Fibroblast of lung (primary cell): ENCODE results near the gene SLC22A4. TPM values are rescaled to one million over a fixed set of nuclear protein-coding genes. Genes with fewer than 3 reads are reported as not detected.

ENCODE experiments used
- DNase-seq, 2 donors: peaks; one replicate each; pipeline versions ENCODE4 v3.0.0 to v3.0.0-alpha.2; 2010; ENCODE audit warnings: low read depth in 2 of 2
- H2AFZ ChIP-seq: 2 replicates; pipeline ENCODE4 v1.5.1; 2012; ENCODE audit warnings: low read length, control low read depth, inconsistent platforms
- H3K27ac ChIP-seq: 2 replicates; pipeline ENCODE4 v1.5.1; 2011; ENCODE audit warnings: low read length, control low read depth; ENCODE audit not compliant: insufficient read depth
- H3K27me3 ChIP-seq: 2 replicates; pipeline ENCODE4 v1.5.1; 2011; ENCODE audit warnings: mild to moderate bottlenecking, low read length; ENCODE audit not compliant: control insufficient read depth, insufficient read depth
- H3K36me3 ChIP-seq: 2 replicates; pipeline ENCODE4 v1.5.1; 2011; ENCODE audit warnings: low read length; ENCODE audit not compliant: control insufficient read depth, insufficient read depth
- H3K4me1 ChIP-seq: 2 replicates; pipeline ENCODE4 v1.5.1; 2011; ENCODE audit warnings: low read length; ENCODE audit not compliant: control insufficient read depth, insufficient read depth; ENCODE audit errors: extremely low read depth
- H3K4me2 ChIP-seq: 2 replicates; pipeline ENCODE4 v1.5.1; 2011; ENCODE audit warnings: low read length, control low read depth; ENCODE audit not compliant: insufficient read depth; ENCODE audit errors: extremely low read depth
- H3K4me3 ChIP-seq, 4 experiments: fragments of 200-600 bp in 1 of 4; sonication (generic) in 1 of 4; replicated peaks in 1 of 4; 2 replicates each; pipeline ENCODE4 v1.5.1; 2011 to 2016; ENCODE audit warnings: low read length in 4 of 4, low read depth in 3 of 4, mild to moderate bottlenecking in 3 of 4, control low read depth in 2 of 4, inconsistent platforms in 1 of 4, mixed read lengths in 1 of 4; ENCODE audit not compliant: insufficient read depth in 1 of 4; ENCODE audit errors: control extremely low read depth in 1 of 4
- H3K79me2 ChIP-seq: 2 replicates; pipeline ENCODE4 v1.5.1; 2012; ENCODE audit warnings: mild to moderate bottlenecking, low read length, inconsistent platforms; ENCODE audit not compliant: control insufficient read depth, insufficient read depth
- H3K9ac ChIP-seq: 2 replicates; pipeline ENCODE4 v1.5.1; 2011; ENCODE audit warnings: mild to moderate bottlenecking, low read length, control low read depth; ENCODE audit not compliant: insufficient read depth
- H3K9me3 ChIP-seq: 2 replicates; pipeline ENCODE4 v1.5.1; 2012; ENCODE audit warnings: low read depth, low read length; ENCODE audit not compliant: control insufficient read depth, insufficient read depth
- H4K20me1 ChIP-seq: 2 replicates; pipeline ENCODE4 v1.5.1; 2011; ENCODE audit warnings: low read length; ENCODE audit not compliant: control insufficient read depth, insufficient read depth; ENCODE audit errors: extremely low read depth
- CTCF ChIP-seq, 2 donors: IDR thresholded peaks in 1 of 2; conservative IDR thresholded peaks in 1 of 2; 1 replicate in 1 of 2; 2 replicates in 1 of 2; pipeline ENCODE4 v1.5.1; 2011 to 2012; ENCODE audit warnings: low read length in 2 of 2, control low read depth in 1 of 2, inconsistent platforms in 1 of 2, low read depth in 1 of 2, mild to moderate bottlenecking in 1 of 2
- EZH2 ChIP-seq: IDR thresholded peaks from 2 replicates; pipeline ENCODE4 v1.5.1; 2012; ENCODE audit warnings: low read length, control low read depth, mild to moderate bottlenecking; ENCODE audit errors: missing control alignments
- polyA plus RNA-seq, 2 donors: library from polyadenylated mRNA; depleted of rRNA in 1 of 2; stranded (reverse) in 1 of 2; unstranded in 1 of 2; fragments of >200 nt; gene quantifications; 2 replicates each; pipeline ENCODE4 v1.2.1, GENCODE V29; 2011 to 2012; ENCODE audit warnings: missing spikeins in 1 of 2
- total RNA-seq: library from RNA; depleted of rRNA; stranded (reverse); fragments of >200 nt; gene quantifications from 2 replicates; pipeline ENCODE4 v1.2.1, GENCODE V29; 2014

The SLC22A4 gene
- total and polyA plus RNA-seq, 2 donors (not counting 1 experiment from before 2014, with no cell fraction given): 1.1 to 4.1 TPM

- H3K4me1 ChIP-seq: peaks cover 30% of the 10 kb centered on the region
- no peaks in the 10 kb centered on the region for H3K36me3 ChIP-seq
- no peaks in the 10 kb centered on the region for H4K20me1 ChIP-seq
- no peak overlapping the region for H3K4me3 ChIP-seq
- no peak overlapping the region for H3K9ac ChIP-seq
- no peak for DNase-seq
- H3K27ac ChIP-seq: no peak overlapping the region
- no peaks in the 10 kb centered on the region for H3K27me3 ChIP-seq
- H3K79me2 ChIP-seq: no peaks in the 10 kb centered on the region
- H2AFZ ChIP-seq: no peak overlapping the region
- no peaks in the 10 kb centered on the region for H3K9me3 ChIP-seq
- no peak overlapping the region for H3K4me2 ChIP-seq
- TF ChIP-seq EZH2 (no peak), CTCF (conservative IDR thresholded peaks at IDR 0.05 in 1 of 2, IDR thresholded peaks at IDR 0.05 in 1 of 2; ENCODE audit: low read depth in 1 of 2, low read length in 2 of 2) (no peak)
Measured at GRCh38 chr5:132391870-132392269, 97.7 kb downstream of the SLC22A4 start.

GRCh38 chr5:132392411-132392810 is 98.2 kb downstream of the SLC22A4 start:
- Histone ChIP-seq H3K36me3 (no peaks in the 10 kb centered on the region), H3K4me1 (peaks cover 26% of the 10 kb centered on the region), H3K79me2 (no peaks in the 10 kb centered on the region), H3K27ac (no peak overlapping the region), H3K27me3 (no peaks in the 10 kb centered on the region), H3K4me3 (no peak overlapping the region), H3K9me3 (no peaks in the 10 kb centered on the region), H2AFZ (no peak overlapping the region), H3K4me2 (no peak overlapping the region), H3K9ac (no peak overlapping the region), H4K20me1 (no peaks in the 10 kb centered on the region)
- TF ChIP-seq EZH2: no peak
- no peak for TF ChIP-seq CTCF (conservative IDR thresholded peaks at IDR 0.05 in 1 of 2, IDR thresholded peaks at IDR 0.05 in 1 of 2; ENCODE audit: low read depth in 1 of 2, low read length in 2 of 2)
- DNase-seq: no peak

GRCh38 chr5:132392978-132393825 is 99.0 kb downstream of the SLC22A4 start:
- H4K20me1 ChIP-seq: no peaks in the 10 kb centered on the region
- H2AFZ ChIP-seq: no peak overlapping the region
- H3K4me3 ChIP-seq: no peak overlapping the region
- no peaks in the 10 kb centered on the region for H3K9me3 ChIP-seq
- H3K36me3 ChIP-seq: no peaks in the 10 kb centered on the region
- no peaks in the 10 kb centered on the region for H3K79me2 ChIP-seq
- H3K27me3 ChIP-seq: no peaks in the 10 kb centered on the region
- no peak for DNase-seq
- H3K9ac ChIP-seq: no peak overlapping the region
- no peak overlapping the region for H3K27ac ChIP-seq
- no peak overlapping the region for H3K4me2 ChIP-seq
- peaks cover 22% of the 10 kb centered on the region for H3K4me1 ChIP-seq
- TF ChIP-seq EZH2: no peak
- TF ChIP-seq CTCF (conservative IDR thresholded peaks at IDR 0.05 in 1 of 2, IDR thresholded peaks at IDR 0.05 in 1 of 2; ENCODE audit: low read depth in 1 of 2, low read length in 2 of 2): no peak

Other genes with a start within 250 kb of the SLC22A4 start
- gene IL3, start 233.7 kb upstream of the SLC22A4 start, total RNA-seq: not detected in 2 replicates
- gene IL3, start 233.7 kb upstream of the SLC22A4 start, polyA plus RNA-seq: not detected in 2 replicates
- gene CSF2, start 220.6 kb upstream of the SLC22A4 start, total RNA-seq: 0.51 and 0.66 TPM in 2 replicates
- gene CSF2, start 220.6 kb upstream of the SLC22A4 start, polyA plus RNA-seq: 0.09 and 0.71 TPM in 2 replicates
- gene P4HA2, start 66.5 kb upstream of the SLC22A4 start, total RNA-seq: 376 and 553 TPM in 2 replicates
- 184 and 187 TPM in 2 replicates for gene P4HA2, start 66.5 kb upstream of the SLC22A4 start, polyA plus RNA-seq
- gene PDLIM4, start 36.7 kb upstream of the SLC22A4 start, total RNA-seq: 44.4 and 67.2 TPM in 2 replicates
- 10.7 and 41.5 TPM in 2 replicates for gene PDLIM4, start 36.7 kb upstream of the SLC22A4 start, polyA plus RNA-seq
- 7.7 and 8.8 TPM in 2 replicates for gene SLC22A5, start 75.3 kb downstream of the SLC22A4 start, total RNA-seq
- gene SLC22A5, start 75.3 kb downstream of the SLC22A4 start, polyA plus RNA-seq: 3.4 and 8.2 TPM in 2 replicates
- gene IRF1, start 196.4 kb downstream of the SLC22A4 start, total RNA-seq: 22.1 and 34.7 TPM in 2 replicates
- 36.8 and 37.6 TPM in 2 replicates for gene IRF1, start 196.4 kb downstream of the SLC22A4 start, polyA plus RNA-seq
- not detected in 2 replicates for gene IL5, start 249.1 kb downstream of the SLC22A4 start, total RNA-seq
- not detected in 2 replicates for gene IL5, start 249.1 kb downstream of the SLC22A4 start, polyA plus RNA-seq